H1 (cell line): ENCODE data around the gene ANO6.

Experiments
- ATF3 ChIP-seq: IDR thresholded peaks from 2 replicates; pipeline ENCODE4 v1.6.1; 2011; ENCODE audit warnings: low read depth, mild to moderate bottlenecking, low read length; ENCODE audit not compliant: insufficient read depth
- CHD1 ChIP-seq: IDR thresholded peaks from 2 replicates; pipeline ENCODE4 v1.6.1; 2012; ENCODE audit warnings: low read depth, low read length, improper control_type of control experiment
- POLR2AphosphoS5 ChIP-seq: IDR thresholded peaks from 2 replicates; pipeline ENCODE4 v1.6.1; 2011; ENCODE audit warnings: low read depth, low read length

- TF ChIP-seq POLR2AphosphoS5: no peak
- TF ChIP-seq ATF3: no peak
- TF ChIP-seq CHD1: no peak
Measured at GRCh38 chr12:45281994-45282393, 66.1 kb downstream of the ANO6 start.
